ENCODE data around the gene SLC2A3.
"Not testable (repeated sequence)": the region's sequence is repeated elsewhere in the genome, so short reads cannot be mapped to it uniquely, and the experiment has no call there.

Gene SLC2A3

DNA sequence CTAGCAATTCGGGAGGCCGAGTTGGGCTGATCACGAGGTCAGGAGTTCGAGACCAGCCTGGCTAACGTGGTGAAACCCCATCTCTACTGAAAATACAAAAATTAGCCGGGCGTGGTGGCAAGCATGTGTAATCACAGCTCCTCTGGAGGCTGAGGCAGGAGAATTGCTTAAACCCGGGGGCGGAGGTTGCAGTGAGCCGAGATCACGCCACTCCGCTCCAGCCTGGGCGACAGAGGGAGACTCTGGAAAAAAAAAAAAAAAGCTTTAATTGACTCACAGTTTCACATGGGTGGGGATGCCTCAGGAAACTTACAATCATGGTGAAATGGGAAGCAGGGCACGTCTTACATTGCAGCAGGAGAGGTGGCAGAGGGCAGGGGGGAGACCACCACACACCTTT, 30.6 kb upstream of the SLC2A3 start:
- Histone ChIP-seq H4K20me1 (ENCODE audit: insufficient read depth) (no peaks in the 10 kb centered on the region), H3K4me3 (IDR thresholded peaks at IDR 0.05; ENCODE audit: insufficient read depth, low read depth, low read length) (no peak overlapping the region), H3K4me2 (no peak overlapping the region), H3K9ac (no peak overlapping the region), H3K36me3 (ENCODE audit: insufficient read depth) (no peaks in the 10 kb centered on the region), H2AFZ (ENCODE audit: low read depth) (no peak overlapping the region), H3K27me3 (ENCODE audit: insufficient read depth, low read depth) (no peaks in the 10 kb centered on the region), H3K79me2 (ENCODE audit: insufficient read depth, low read depth) (no peaks in the 10 kb centered on the region), H3K4me1 (ENCODE audit: low read depth, poor library complexity, severe bottlenecking) (no peaks in the 10 kb centered on the region), H3K27ac (no peak overlapping the region)
- no peak for TF ChIP-seq CTCF (conservative IDR thresholded peaks at IDR 0.05; ENCODE audit: low read depth, low read length)

- not testable (repeated sequence) for H3K4me2 ChIP-seq; H3K27me3 ChIP-seq (ENCODE audit: insufficient read depth, low read depth); H3K9ac ChIP-seq; H3K36me3 ChIP-seq (ENCODE audit: insufficient read depth); H4K20me1 ChIP-seq (ENCODE audit: insufficient read depth); H3K4me3 ChIP-seq (IDR thresholded peaks at IDR 0.05; ENCODE audit: insufficient read depth, low read depth, low read length); H2AFZ ChIP-seq (ENCODE audit: low read depth); H3K27ac ChIP-seq; H3K4me1 ChIP-seq (ENCODE audit: low read depth, poor library complexity, severe bottlenecking); H3K79me2 ChIP-seq (ENCODE audit: insufficient read depth, low read depth)
Observed at GRCh38 chr12:7964669-7965068, 28.7 kb upstream of the SLC2A3 start.

GRCh38 chr12:7961395-7962178, 25.6 kb upstream of the SLC2A3 start:
- Histone ChIP-seq H3K4me2 (peak overlapping the region; percentile 67), H2AFZ (ENCODE audit: low read depth) (peak overlapping the region; percentile 85; the same call in 1 of the 2 replicates), H3K4me1 (ENCODE audit: low read depth, poor library complexity, severe bottlenecking) (peaks cover 5% of the 10 kb centered on the region), H3K79me2 (ENCODE audit: insufficient read depth, low read depth) (no peaks in the 10 kb centered on the region), H3K36me3 (ENCODE audit: insufficient read depth) (no peaks in the 10 kb centered on the region), H3K27me3 (ENCODE audit: insufficient read depth, low read depth) (no peaks in the 10 kb centered on the region), H3K4me3 (IDR thresholded peaks at IDR 0.05; ENCODE audit: insufficient read depth, low read depth, low read length) (no peak overlapping the region), H3K27ac (no peak overlapping the region), H3K9ac (no peak overlapping the region), H4K20me1 (ENCODE audit: insufficient read depth) (no peaks in the 10 kb centered on the region)
- TF ChIP-seq CTCF (conservative IDR thresholded peaks at IDR 0.05; ENCODE audit: low read depth, low read length): no peak

DNA sequence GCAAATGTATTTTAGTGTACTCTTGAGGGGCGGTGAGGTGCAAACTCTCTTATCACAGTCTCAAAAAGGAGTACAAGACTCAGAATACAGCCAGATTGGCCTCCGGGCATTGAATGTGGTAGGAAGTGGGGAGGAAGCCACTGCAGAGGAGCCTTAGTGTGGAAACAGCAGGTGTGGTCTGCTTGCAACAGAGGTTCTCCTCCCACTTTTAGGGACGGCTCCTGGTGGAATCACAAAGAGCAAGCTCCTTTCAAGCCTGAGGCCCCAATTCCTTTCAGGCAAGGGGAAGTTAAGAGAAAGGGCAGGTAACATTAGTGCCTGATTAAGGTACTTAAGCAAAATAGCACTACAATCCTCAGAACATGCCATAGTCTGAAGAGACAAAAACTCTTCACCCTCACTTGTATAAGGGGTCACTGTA, 23.7 kb upstream of the SLC2A3 start:
- H3K4me3 ChIP-seq (IDR thresholded peaks at IDR 0.05; ENCODE audit: insufficient read depth, low read depth, low read length): no peak overlapping the region

More for the DNA sequence above, 23.7 kb upstream of the SLC2A3 start:
- no peaks in the 10 kb centered on the region for H3K27me3 ChIP-seq (ENCODE audit: insufficient read depth, low read depth)
- H3K79me2 ChIP-seq (ENCODE audit: insufficient read depth, low read depth): no peaks in the 10 kb centered on the region
- no peak for TF ChIP-seq CTCF (conservative IDR thresholded peaks at IDR 0.05; ENCODE audit: low read depth, low read length)
- peak overlapping the region; percentile 85 for H2AFZ ChIP-seq (ENCODE audit: low read depth)
- no peak overlapping the region for H3K9ac ChIP-seq
- H3K4me2 ChIP-seq: no peak overlapping the region; the same call in 1 of the 2 replicates
- H3K36me3 ChIP-seq (ENCODE audit: insufficient read depth): no peaks in the 10 kb centered on the region
- no peak overlapping the region for H3K27ac ChIP-seq
- H4K20me1 ChIP-seq (ENCODE audit: insufficient read depth): no peaks in the 10 kb centered on the region
- H3K4me1 ChIP-seq (ENCODE audit: low read depth, poor library complexity, severe bottlenecking): peaks cover 5% of the 10 kb centered on the region

Measured in KMS-11 (cell line).